Activated effector memory CD4-positive, alpha-beta T cell treated with Interleukin-2 at 50 U/mL for 16 hours (primary cell): ENCODE measurements around the gene FCHO2.
"Not testable (repeated sequence)": the region's sequence is repeated elsewhere in the genome, so short reads cannot be mapped to it uniquely, and the experiment has no call there.

Source experiments
- DNase-seq: peaks from one replicate; pipeline ENCODE4 v3.0.0-alpha.2; 2020

Gene FCHO2

GRCh38 chr5:72955768-72956323 lies at the start of gene FCHO2:
Gene FCHO2, plus strand, starts transcription at chr5:72956041. Its CDS starts 56 bp downstream, at chr5:72956097.
- DNase-seq = peak; percentile 88

GRCh38 chr5:72906806-72907205 lies 49.0 kb upstream of the FCHO2 start:
- no peak for DNase-seq

- no peak for DNase-seq
Observed at GRCh38 chr5:72908664-72909063, 47.2 kb upstream of the FCHO2 start.

GRCh38 chr5:72917371-72917776 lies 38.5 kb upstream of the FCHO2 start:
- DNase-seq = no peak

GRCh38 chr5:72920690-72921502 lies 34.9 kb upstream of the FCHO2 start:
- DNase-seq = no peak

- DNase-seq = no peak
Observed at GRCh38 chr5:72921886-72922285, 34.0 kb upstream of the FCHO2 start.

GRCh38 chr5:72922422-72922821 lies 33.4 kb upstream of the FCHO2 start:
- DNase-seq = no peak

- DNase-seq = no peak
Observed at GRCh38 chr5:72925336-72926010, 30.4 kb upstream of the FCHO2 start.

- DNase-seq = not testable (repeated sequence)
Observed at GRCh38 chr5:72932686-72933085, 23.2 kb upstream of the FCHO2 start.

- not testable (repeated sequence) for DNase-seq
Observed at GRCh38 chr5:72934953-72935725, 20.7 kb upstream of the FCHO2 start.

GRCh38 chr5:72936893-72937292 lies 18.9 kb upstream of the FCHO2 start:
- DNase-seq = no peak

GRCh38 chr5:72937517-72938061 lies 18.3 kb upstream of the FCHO2 start:
- no peak for DNase-seq

GRCh38 chr5:72938206-72938605 lies 17.6 kb upstream of the FCHO2 start:
- no peak for DNase-seq

GRCh38 chr5:72940082-72940481 lies 15.8 kb upstream of the FCHO2 start:
- no peak for DNase-seq

GRCh38 chr5:72943307-72943706 lies 12.5 kb upstream of the FCHO2 start:
- DNase-seq = no peak

- DNase-seq = no peak
Observed at GRCh38 chr5:72947498-72947897, 8.3 kb upstream of the FCHO2 start.

GRCh38 chr5:72949481-72949880 lies 6.4 kb upstream of the FCHO2 start:
- no peak for DNase-seq

GRCh38 chr5:72951671-72952468 lies 4.0 kb upstream of the FCHO2 start:
- no peak for DNase-seq

- DNase-seq = no peak
Observed at GRCh38 chr5:72954389-72954788, 1.5 kb upstream of the FCHO2 start.

- DNase-seq = no peak
Observed at GRCh38 chr5:72955143-72955767, 586 bp upstream of the FCHO2 start.

- DNase-seq = no peak
Observed at GRCh38 chr5:72956324-72957140, 691 bp downstream of the FCHO2 start.
